AG09319 (cell line): Measurements from ENCODE around the gene FAM83G.

Experiments
- DNase-seq: peaks from one replicate; pipeline ENCODE4 v3.0.0-alpha.2; 2010; ENCODE audit warnings: low read depth; ENCODE audit errors: extremely low read depth
- TF ChIP-seq, protein P1 (sequence below): IDR thresholded peaks from 2 replicates; pipeline ENCODE4 v1.5.1; 2011; ENCODE audit warnings: low read depth, mild to moderate bottlenecking, inconsistent platforms, low read length, moderate library complexity

FAM83G gene

DNA sequence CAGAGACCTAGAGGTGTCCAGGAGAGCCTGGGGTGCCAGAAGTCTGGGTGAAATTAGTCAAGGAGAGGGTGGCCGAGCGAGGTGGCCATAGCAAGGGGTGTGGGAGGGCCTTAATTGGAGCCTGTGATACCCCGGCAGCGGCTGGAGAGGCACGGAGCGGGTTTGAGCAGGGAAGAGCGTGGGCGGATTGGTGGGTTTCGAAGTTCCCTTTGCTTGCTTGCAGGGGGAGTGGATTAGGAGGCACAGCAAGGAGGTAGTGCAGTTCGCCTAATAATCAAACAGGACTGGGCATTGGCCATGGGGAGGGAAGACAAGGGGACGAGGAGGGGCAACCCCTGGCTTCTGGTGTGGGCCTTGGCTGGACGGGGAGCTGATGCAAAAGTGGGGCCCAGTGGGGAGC lies 5.4 kb upstream of the FAM83G start:
- TF ChIP-seq, protein P1, sequence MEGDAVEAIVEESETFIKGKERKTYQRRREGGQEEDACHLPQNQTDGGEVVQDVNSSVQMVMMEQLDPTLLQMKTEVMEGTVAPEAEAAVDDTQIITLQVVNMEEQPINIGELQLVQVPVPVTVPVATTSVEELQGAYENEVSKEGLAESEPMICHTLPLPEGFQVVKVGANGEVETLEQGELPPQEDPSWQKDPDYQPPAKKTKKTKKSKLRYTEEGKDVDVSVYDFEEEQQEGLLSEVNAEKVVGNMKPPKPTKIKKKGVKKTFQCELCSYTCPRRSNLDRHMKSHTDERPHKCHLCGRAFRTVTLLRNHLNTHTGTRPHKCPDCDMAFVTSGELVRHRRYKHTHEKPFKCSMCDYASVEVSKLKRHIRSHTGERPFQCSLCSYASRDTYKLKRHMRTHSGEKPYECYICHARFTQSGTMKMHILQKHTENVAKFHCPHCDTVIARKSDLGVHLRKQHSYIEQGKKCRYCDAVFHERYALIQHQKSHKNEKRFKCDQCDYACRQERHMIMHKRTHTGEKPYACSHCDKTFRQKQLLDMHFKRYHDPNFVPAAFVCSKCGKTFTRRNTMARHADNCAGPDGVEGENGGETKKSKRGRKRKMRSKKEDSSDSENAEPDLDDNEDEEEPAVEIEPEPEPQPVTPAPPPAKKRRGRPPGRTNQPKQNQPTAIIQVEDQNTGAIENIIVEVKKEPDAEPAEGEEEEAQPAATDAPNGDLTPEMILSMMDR: no peak
- no peak for DNase-seq

GRCh38 chr17:19006698-19007097 lies 2.1 kb upstream of the FAM83G start:
- DNase-seq: no peak
- TF ChIP-seq, protein P1: no peak

DNA sequence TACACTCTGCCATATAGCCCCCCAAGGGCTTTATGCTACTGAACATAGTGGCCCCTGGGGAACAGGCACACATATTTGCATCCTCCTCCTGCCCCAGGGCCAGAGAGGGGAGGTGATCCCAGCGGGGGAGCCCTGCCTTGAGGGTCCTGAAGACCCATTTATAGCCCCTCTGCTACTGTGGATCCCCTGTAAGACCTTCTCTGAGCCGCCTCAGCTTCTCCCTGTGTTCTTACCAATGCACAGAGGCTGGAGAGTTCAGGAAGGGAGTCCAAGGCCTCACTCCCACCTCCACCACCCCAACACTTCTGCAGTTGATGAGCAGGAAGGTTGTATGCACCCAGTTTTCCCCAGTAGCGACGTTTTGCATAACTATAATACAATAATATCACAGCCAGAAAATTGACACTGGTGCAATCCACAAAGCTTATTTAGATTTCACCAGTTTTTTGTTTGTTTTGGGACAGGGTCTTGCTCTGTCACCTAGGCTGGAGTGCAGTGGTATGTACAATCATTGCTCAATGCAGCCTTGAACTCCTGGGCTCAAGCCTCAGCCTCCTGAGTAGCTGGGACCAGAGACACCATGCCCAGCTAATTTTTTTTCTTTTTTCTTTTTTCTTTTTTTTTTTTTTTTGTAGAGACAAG lies 1.3 kb upstream of the FAM83G start:
- no peak for DNase-seq
- TF ChIP-seq, protein P1: no peak

DNA sequence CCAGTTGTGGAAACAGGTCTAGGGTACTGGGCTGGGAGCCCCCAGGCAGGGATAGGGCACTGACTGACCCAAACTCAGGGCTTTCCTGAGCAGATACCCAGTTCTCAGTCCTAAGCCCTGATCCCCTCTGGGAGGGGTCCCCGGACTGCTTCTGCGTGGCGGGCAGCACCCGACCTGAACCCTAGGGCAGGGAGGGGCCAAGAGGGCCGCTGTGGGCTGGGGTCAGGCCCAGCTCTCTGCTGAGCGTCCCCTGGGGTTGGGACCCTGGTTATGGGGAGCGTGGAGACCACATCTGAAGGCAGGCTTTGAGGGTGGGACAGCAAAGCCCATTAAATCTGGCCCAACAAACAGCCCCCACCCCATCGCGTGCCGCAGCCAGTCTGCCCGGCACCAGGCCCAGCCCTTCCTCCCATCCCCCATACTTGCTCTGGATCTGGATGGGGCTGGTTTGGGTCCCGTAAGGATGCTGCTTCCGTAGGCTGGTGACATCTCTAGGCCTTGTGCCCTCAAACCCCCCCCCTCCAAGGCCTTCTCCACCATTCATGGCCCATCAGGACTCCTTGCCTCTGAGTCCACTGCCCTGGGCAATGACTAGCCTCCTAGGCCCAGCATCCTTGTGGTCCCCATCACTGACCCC lies 691 bp upstream of the FAM83G start:
- TF ChIP-seq, protein P1: no peak
- no peak for DNase-seq

DNA sequence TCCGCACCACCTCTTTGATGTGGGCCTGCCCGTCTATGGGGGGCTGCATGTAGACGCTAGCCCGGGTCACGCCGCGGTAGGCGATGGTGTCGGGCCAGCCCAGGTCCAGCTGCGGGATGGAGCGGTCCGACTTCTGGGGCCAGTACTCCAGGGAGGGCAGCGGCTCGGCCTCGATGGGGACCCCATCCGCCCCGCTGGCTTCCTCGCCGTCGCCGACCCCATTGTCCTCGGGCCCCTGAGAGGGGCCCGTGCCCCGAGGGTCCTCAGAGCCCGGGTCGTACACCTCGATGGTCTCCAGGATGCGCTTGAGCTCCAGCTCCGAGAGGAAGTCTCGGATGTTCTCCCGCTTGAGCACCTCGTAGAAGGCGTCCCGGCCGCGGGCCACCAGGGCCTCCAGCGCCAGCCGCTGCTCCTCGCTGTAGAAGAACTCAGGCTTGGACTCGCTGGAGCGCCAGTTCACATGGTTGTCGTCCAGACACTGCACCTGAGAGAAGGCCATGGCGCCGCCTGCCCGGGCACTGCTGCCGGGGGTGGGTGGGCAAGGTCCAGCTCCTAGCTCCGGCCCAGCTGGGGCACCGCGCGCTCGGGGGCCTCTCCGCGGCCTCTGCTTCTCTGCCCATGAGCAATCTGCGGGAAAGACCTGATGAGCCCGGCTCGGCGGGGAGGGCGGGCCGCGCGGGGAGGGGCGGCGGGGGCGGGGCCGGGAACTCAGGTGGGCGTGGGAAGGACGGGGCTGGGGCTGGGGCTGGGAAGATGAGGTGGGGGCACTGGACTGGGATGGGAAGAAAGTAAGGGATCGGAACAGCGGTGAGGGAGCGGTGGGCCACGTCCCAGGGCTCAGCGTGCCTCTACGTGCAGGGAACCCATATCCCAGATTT lies 782 bp downstream of the FAM83G start:
- DNase-seq: no peak
- TF ChIP-seq, protein P1: no peak

DNA sequence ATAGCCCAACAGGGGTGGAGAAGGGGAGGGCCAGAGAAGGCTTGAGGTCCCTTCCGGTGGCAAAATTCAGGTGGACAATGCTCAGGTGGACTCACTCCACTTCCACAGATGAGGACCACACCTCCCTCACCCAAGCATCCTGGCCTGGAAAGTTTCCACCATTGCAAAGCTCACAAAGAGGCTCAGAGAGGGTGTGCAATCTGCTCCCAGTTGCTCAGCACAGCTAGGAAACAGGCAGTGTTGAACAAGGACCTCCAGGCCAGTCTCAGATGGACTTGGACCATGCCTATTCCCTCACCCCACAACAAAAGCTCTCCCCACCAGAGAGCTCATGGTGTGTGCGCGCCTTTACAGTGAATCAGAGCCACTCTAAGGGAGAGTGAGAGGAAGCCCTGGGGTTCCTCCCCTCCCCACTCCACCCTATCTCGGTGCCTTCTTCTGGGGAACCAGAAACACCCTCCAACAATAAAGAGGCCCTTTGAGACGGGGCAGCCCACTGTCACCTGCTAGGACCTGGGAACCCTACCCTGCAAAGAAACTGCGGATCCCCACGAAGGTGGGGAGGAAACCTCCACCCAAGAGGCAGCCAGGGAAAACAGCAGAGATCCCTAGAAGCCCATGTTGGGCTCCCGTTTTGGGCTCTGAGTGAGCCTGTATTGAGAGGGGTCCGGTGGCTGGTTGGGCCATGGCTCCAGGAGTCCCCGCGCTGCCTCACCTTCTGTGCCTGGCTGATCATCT lies 1.6 kb downstream of the FAM83G start:
- TF ChIP-seq, protein P1: no peak
- no peak for DNase-seq
